ENCODE results near the gene CNPPD1.

The CNPPD1 gene

GRCh38 chr2:219125225-219125885 is 51.4 kb downstream of the CNPPD1 start:
- H3K36me3 ChIP-seq, result no peaks in the 10 kb centered on the region; the same call in 1 of the 2 replicates
- TF ChIP-seq CTCF (IDR thresholded peaks at IDR 0.05; ENCODE audit: low read depth, low read length), result no peak
- no peak for DNase-seq
- H3K27ac ChIP-seq, result no peak overlapping the region
- no peaks in the 10 kb centered on the region for H3K9me3 ChIP-seq (ENCODE audit: severe bottlenecking)
- H3K4me3 ChIP-seq (ENCODE audit: low read depth, low read length), result no peak overlapping the region
- no peaks in the 10 kb centered on the region for H3K27me3 ChIP-seq (ENCODE audit: insufficient read depth, low read depth, severe bottlenecking)

- no peaks in the 10 kb centered on the region for H3K9me3 ChIP-seq (ENCODE audit: severe bottlenecking)
- DNase-seq, result no peak
- no peak for TF ChIP-seq CTCF (IDR thresholded peaks at IDR 0.05; ENCODE audit: low read depth, low read length)
- no peaks in the 10 kb centered on the region for H3K36me3 ChIP-seq
- no peaks in the 10 kb centered on the region for H3K27me3 ChIP-seq (ENCODE audit: insufficient read depth, low read depth, severe bottlenecking)
- no peak overlapping the region for H3K27ac ChIP-seq
- H3K4me3 ChIP-seq (ENCODE audit: low read depth, low read length), result no peak overlapping the region
These were observed 52.2 kb downstream of the CNPPD1 start for GRCh38 chr2:219124381-219125110.

- no peak for TF ChIP-seq CTCF (IDR thresholded peaks at IDR 0.05; ENCODE audit: low read depth, low read length)
- Histone ChIP-seq H3K27ac (no peak overlapping the region), H3K36me3 (no peaks in the 10 kb centered on the region), H3K9me3 (ENCODE audit: severe bottlenecking) (no peaks in the 10 kb centered on the region), H3K27me3 (ENCODE audit: insufficient read depth, low read depth, severe bottlenecking) (no peaks in the 10 kb centered on the region), H3K4me3 (ENCODE audit: low read depth, low read length) (no peak overlapping the region)
- no peak for DNase-seq
These were observed 53.2 kb downstream of the CNPPD1 start for GRCh38 chr2:219123356-219124135.

- H3K36me3 ChIP-seq, result no peaks in the 10 kb centered on the region
- H3K4me3 ChIP-seq (ENCODE audit: low read depth, low read length), result no peak overlapping the region
- no peak for DNase-seq
- no peak for TF ChIP-seq CTCF (IDR thresholded peaks at IDR 0.05; ENCODE audit: low read depth, low read length)
- no peak overlapping the region for H3K27ac ChIP-seq
- H3K9me3 ChIP-seq (ENCODE audit: severe bottlenecking), result no peaks in the 10 kb centered on the region
- no peaks in the 10 kb centered on the region for H3K27me3 ChIP-seq (ENCODE audit: insufficient read depth, low read depth, severe bottlenecking)
These were observed 54.3 kb downstream of the CNPPD1 start for GRCh38 chr2:219122202-219122980.
